ENCODE data around the gene NBPF26. TPM values are rescaled to one million over a fixed set of nuclear protein-coding genes. Genes with fewer than 3 reads are reported as not detected.
"Not testable (repeated sequence)": the region's sequence is repeated elsewhere in the genome, so short reads cannot be mapped to it uniquely, and the experiment has no call there.

Gene NBPF26
- polyA plus RNA-seq, 4 donors = 1.1 to 13.8 (median 3.1) TPM

GRCh38 chr1:120724507-120724906, 762 bp downstream of the NBPF26 start:
- not testable (repeated sequence) for H3K36me3 ChIP-seq (ENCODE audit: control insufficient read depth in 3 of 3, insufficient read depth in 2 of 3, low read depth in 1 of 3, low read length in 3 of 3); H3K9me3 ChIP-seq (ENCODE audit: control insufficient read depth in 2 of 2, insufficient read depth in 1 of 2, low read depth in 1 of 2, low read length in 1 of 2); H3K4me1 ChIP-seq (ENCODE audit: control insufficient read depth in 3 of 3, insufficient read depth in 2 of 3, low read depth in 1 of 3, low read length in 2 of 3); FAIRE-seq; H3K27ac ChIP-seq (ENCODE audit: low read depth in 1 of 3, low read length in 2 of 3); H3K27me3 ChIP-seq (ENCODE audit: control insufficient read depth in 3 of 3, insufficient read depth in 3 of 3, low read length in 3 of 3); DNase-seq
- WGBS, 3 donors = 0 to 2% (median 0%) methylated on average over 5 to 15 of the region's 28 CpGs
- peak overlapping the region in 2 of 3 donors; percentile 40 to 49 for H3K4me3 ChIP-seq (ENCODE audit: low read depth in 1 of 3, low read length in 3 of 3)

DNA sequence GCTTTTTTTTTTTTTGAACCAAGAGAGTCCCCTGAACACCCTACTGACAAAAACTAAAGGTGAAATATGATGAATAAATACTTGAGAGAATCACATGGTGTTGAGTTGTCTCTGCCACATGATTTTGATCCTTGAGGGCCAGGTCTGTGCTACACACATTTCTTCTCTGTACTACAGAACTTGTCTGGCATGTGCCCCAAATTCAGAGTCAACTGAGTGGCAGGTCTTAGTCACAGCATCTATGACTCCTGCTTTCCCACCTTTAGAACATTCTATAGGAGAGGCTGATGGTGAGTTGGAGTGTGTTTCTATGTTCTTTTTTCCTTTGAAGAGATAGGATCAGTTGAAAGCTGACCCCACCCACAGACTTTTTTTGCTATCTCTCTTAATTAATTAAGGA, 5.1 kb downstream of the NBPF26 start:
- not testable (repeated sequence) for H3K27ac ChIP-seq (ENCODE audit: low read depth in 1 of 3, low read length in 2 of 3); DNase-seq; H3K4me3 ChIP-seq (ENCODE audit: low read depth in 1 of 3, low read length in 3 of 3); FAIRE-seq; H3K27me3 ChIP-seq (ENCODE audit: control insufficient read depth in 3 of 3, insufficient read depth in 3 of 3, low read length in 3 of 3); H3K36me3 ChIP-seq (ENCODE audit: control insufficient read depth in 3 of 3, insufficient read depth in 2 of 3, low read depth in 1 of 3, low read length in 3 of 3); H3K4me1 ChIP-seq (ENCODE audit: control insufficient read depth in 3 of 3, insufficient read depth in 2 of 3, low read depth in 1 of 3, low read length in 2 of 3); H3K9me3 ChIP-seq (ENCODE audit: control insufficient read depth in 2 of 2, insufficient read depth in 1 of 2, low read depth in 1 of 2, low read length in 1 of 2)

GRCh38 chr1:120769090-120769489, 45.3 kb downstream of the NBPF26 start:
- not testable (repeated sequence) for H3K27ac ChIP-seq (ENCODE audit: low read depth in 1 of 3, low read length in 2 of 3); H3K9me3 ChIP-seq (ENCODE audit: control insufficient read depth in 2 of 2, insufficient read depth in 1 of 2, low read depth in 1 of 2, low read length in 1 of 2); H3K36me3 ChIP-seq (ENCODE audit: control insufficient read depth in 3 of 3, insufficient read depth in 2 of 3, low read depth in 1 of 3, low read length in 3 of 3); FAIRE-seq; DNase-seq; H3K4me1 ChIP-seq (ENCODE audit: control insufficient read depth in 3 of 3, insufficient read depth in 2 of 3, low read depth in 1 of 3, low read length in 2 of 3); H3K27me3 ChIP-seq (ENCODE audit: control insufficient read depth in 3 of 3, insufficient read depth in 3 of 3, low read length in 3 of 3); H3K4me3 ChIP-seq (ENCODE audit: low read depth in 1 of 3, low read length in 3 of 3)
- 17 to 42% (median 26%) methylated on average over 2 of the region's 3 CpGs for WGBS, 3 donors

GRCh38 chr1:120805452-120805851, 81.7 kb downstream of the NBPF26 start:
- H3K27me3 ChIP-seq (ENCODE audit: control insufficient read depth in 3 of 3, insufficient read depth in 3 of 3, low read length in 3 of 3); H3K4me1 ChIP-seq (ENCODE audit: control insufficient read depth in 3 of 3, insufficient read depth in 2 of 3, low read depth in 1 of 3, low read length in 2 of 3); FAIRE-seq; H3K36me3 ChIP-seq (ENCODE audit: control insufficient read depth in 3 of 3, insufficient read depth in 2 of 3, low read depth in 1 of 3, low read length in 3 of 3); H3K4me3 ChIP-seq (ENCODE audit: low read depth in 1 of 3, low read length in 3 of 3); DNase-seq; H3K27ac ChIP-seq (ENCODE audit: low read depth in 1 of 3, low read length in 2 of 3); H3K9me3 ChIP-seq (ENCODE audit: control insufficient read depth in 2 of 2, insufficient read depth in 1 of 2, low read depth in 1 of 2, low read length in 1 of 2): not testable (repeated sequence)
- WGBS, 3 donors = 32 to 70% (median 70%) methylated on average over 7 of the region's 7 CpGs

DNA sequence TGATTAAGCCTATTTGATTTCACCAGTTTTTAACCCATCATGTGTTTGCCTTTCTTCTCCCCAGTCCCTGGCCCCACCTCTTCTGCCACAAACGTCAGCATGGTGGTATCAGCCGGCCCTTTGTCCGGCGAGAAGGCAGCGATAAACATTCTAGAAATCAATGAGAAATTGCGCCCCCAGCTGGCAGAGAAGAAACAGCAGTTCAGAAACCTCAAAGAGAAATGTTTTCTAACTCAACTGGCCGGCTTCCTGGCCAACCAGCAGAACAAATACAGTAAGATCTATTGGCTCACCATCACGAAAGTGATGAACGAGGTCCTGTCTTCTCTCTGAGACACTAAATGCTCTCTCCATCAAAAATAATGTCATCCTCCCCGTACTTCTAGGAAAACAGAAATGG, 88.1 kb downstream of the NBPF26 start:
- DNase-seq = peak; percentile 1 to 12
- H3K36me3 ChIP-seq (ENCODE audit: control insufficient read depth in 3 of 3, insufficient read depth in 2 of 3, low read depth in 1 of 3, low read length in 3 of 3); FAIRE-seq; H3K27me3 ChIP-seq (ENCODE audit: control insufficient read depth in 3 of 3, insufficient read depth in 3 of 3, low read length in 3 of 3); H3K27ac ChIP-seq (ENCODE audit: low read depth in 1 of 3, low read length in 2 of 3); H3K9me3 ChIP-seq (ENCODE audit: control insufficient read depth in 2 of 2, insufficient read depth in 1 of 2, low read depth in 1 of 2, low read length in 1 of 2); H3K4me1 ChIP-seq (ENCODE audit: control insufficient read depth in 3 of 3, insufficient read depth in 2 of 3, low read depth in 1 of 3, low read length in 2 of 3); H3K4me3 ChIP-seq (ENCODE audit: low read depth in 1 of 3, low read length in 3 of 3): not testable (repeated sequence)
- 0 to 37% (median 23%) methylated on average over 1 to 10 of the region's 10 CpGs for WGBS, 3 donors

- WGBS, 3 donors = no CpG with 5 or more reads among the region's 4 CpGs
- not testable (repeated sequence) for DNase-seq; FAIRE-seq; H3K4me3 ChIP-seq (ENCODE audit: low read depth in 1 of 3, low read length in 3 of 3); H3K4me1 ChIP-seq (ENCODE audit: control insufficient read depth in 3 of 3, insufficient read depth in 2 of 3, low read depth in 1 of 3, low read length in 2 of 3); H3K27ac ChIP-seq (ENCODE audit: low read depth in 1 of 3, low read length in 2 of 3); H3K36me3 ChIP-seq (ENCODE audit: control insufficient read depth in 3 of 3, insufficient read depth in 2 of 3, low read depth in 1 of 3, low read length in 3 of 3); H3K9me3 ChIP-seq (ENCODE audit: control insufficient read depth in 2 of 2, insufficient read depth in 1 of 2, low read depth in 1 of 2, low read length in 1 of 2); H3K27me3 ChIP-seq (ENCODE audit: control insufficient read depth in 3 of 3, insufficient read depth in 3 of 3, low read length in 3 of 3)
Measured at GRCh38 chr1:120825051-120825450, 101.3 kb downstream of the NBPF26 start.

GRCh38 chr1:120826623-120827022, 102.9 kb downstream of the NBPF26 start:
- H3K27me3 ChIP-seq (ENCODE audit: control insufficient read depth in 3 of 3, insufficient read depth in 3 of 3, low read length in 3 of 3); H3K4me1 ChIP-seq (ENCODE audit: control insufficient read depth in 3 of 3, insufficient read depth in 2 of 3, low read depth in 1 of 3, low read length in 2 of 3); H3K4me3 ChIP-seq (ENCODE audit: low read depth in 1 of 3, low read length in 3 of 3); FAIRE-seq; DNase-seq; H3K27ac ChIP-seq (ENCODE audit: low read depth in 1 of 3, low read length in 2 of 3); H3K36me3 ChIP-seq (ENCODE audit: control insufficient read depth in 3 of 3, insufficient read depth in 2 of 3, low read depth in 1 of 3, low read length in 3 of 3); H3K9me3 ChIP-seq (ENCODE audit: control insufficient read depth in 2 of 2, insufficient read depth in 1 of 2, low read depth in 1 of 2, low read length in 1 of 2): not testable (repeated sequence)
- no CpG with 5 or more reads among the region's 4 CpGs for WGBS, 3 donors

GRCh38 chr1:120844186-120844944, 120.6 kb downstream of the NBPF26 start:
- Histone ChIP-seq H3K4me3 (ENCODE audit: low read depth in 1 of 3, low read length in 3 of 3) (peak overlapping the region in 2 of 3 donors; percentile 33 to 48), H3K27ac (ENCODE audit: low read depth in 1 of 3, low read length in 2 of 3) (peak overlapping the region in 1 of 3 donors; percentile 53)
- H3K4me1 ChIP-seq (ENCODE audit: control insufficient read depth in 3 of 3, insufficient read depth in 2 of 3, low read depth in 1 of 3, low read length in 2 of 3); H3K27me3 ChIP-seq (ENCODE audit: control insufficient read depth in 3 of 3, insufficient read depth in 3 of 3, low read length in 3 of 3); H3K36me3 ChIP-seq (ENCODE audit: control insufficient read depth in 3 of 3, insufficient read depth in 2 of 3, low read depth in 1 of 3, low read length in 3 of 3); H3K9me3 ChIP-seq (ENCODE audit: control insufficient read depth in 2 of 2, insufficient read depth in 1 of 2, low read depth in 1 of 2, low read length in 1 of 2); FAIRE-seq: not testable (repeated sequence)
- WGBS, 3 donors = 1 to 4% (median 3%) methylated on average over 27 to 37 of the region's 49 CpGs
- DNase-seq = peak; percentile 36 to 71

- H3K4me1 ChIP-seq (ENCODE audit: control insufficient read depth in 3 of 3, insufficient read depth in 2 of 3, low read depth in 1 of 3, low read length in 2 of 3); H3K27ac ChIP-seq (ENCODE audit: low read depth in 1 of 3, low read length in 2 of 3); H3K9me3 ChIP-seq (ENCODE audit: control insufficient read depth in 2 of 2, insufficient read depth in 1 of 2, low read depth in 1 of 2, low read length in 1 of 2); H3K36me3 ChIP-seq (ENCODE audit: control insufficient read depth in 3 of 3, insufficient read depth in 2 of 3, low read depth in 1 of 3, low read length in 3 of 3); DNase-seq; FAIRE-seq; H3K27me3 ChIP-seq (ENCODE audit: control insufficient read depth in 3 of 3, insufficient read depth in 3 of 3, low read length in 3 of 3): not testable (repeated sequence)
- 0 to 2% (median 2%) methylated on average over 5 to 8 of the region's 21 CpGs for WGBS, 3 donors
- H3K4me3 ChIP-seq (ENCODE audit: low read depth in 1 of 3, low read length in 3 of 3) = peak overlapping the region in 1 of 3 donors; percentile 48
Measured at GRCh38 chr1:120844945-120845330, 121.2 kb downstream of the NBPF26 start.
